ENCODE results near the gene HAUS1. TPM values are rescaled to one million over a fixed set of nuclear protein-coding genes. Genes with fewer than 3 reads are reported as not detected.

Gene HAUS1
- total RNA-seq, 4 donors from 2014 or later = 16.2 to 36.0 (median 33.6) TPM

GRCh38 chr18:46072376-46072867 is 31.8 kb upstream of the HAUS1 start:
- Histone ChIP-seq H3K4me1 (peaks cover 0 to 41% (median 9%) of the 10 kb centered on the region in 3 donors), H3K27ac (peak overlapping the region in 2 of 4 donors; percentile 38 to 75), H3K27me3 (no peaks in the 10 kb centered on the region), H3K36me3 (peaks cover 0 to under 1% of the 10 kb centered on the region in 2 donors), H3K4me3 (peak overlapping the region; percentile 42 to 88), H3K9me3 (no peaks in the 10 kb centered on the region)
- no peak for ATAC-seq
- TF ChIP-seq CTCF (IDR thresholded peaks at IDR 0.05) (no peak), POLR2A (IDR thresholded peaks at IDR 0.05) (no peak), POLR2AphosphoS5 (IDR thresholded peaks at IDR 0.05) (no peak), EP300 (IDR thresholded peaks at IDR 0.05) (no peak)
- 13 to 37% methylated on average over 3 to 13 of the region's 25 CpGs for WGBS, 2 donors (ENCODE audit: low coverage in 1 of 2)

GRCh38 chr18:46072959-46073358 is 31.2 kb upstream of the HAUS1 start:
- no peaks in the 10 kb centered on the region for H3K9me3 ChIP-seq
- no peak overlapping the region for H3K4me3 ChIP-seq
- no peak overlapping the region for H3K27ac ChIP-seq
- H3K4me1 ChIP-seq = peaks cover 0 to 45% (median 9%) of the 10 kb centered on the region in 3 donors
- H3K36me3 ChIP-seq = peaks cover 0 to 6% of the 10 kb centered on the region in 2 donors
- no peak for ATAC-seq
- no peaks in the 10 kb centered on the region for H3K27me3 ChIP-seq
- TF ChIP-seq EP300 (IDR thresholded peaks at IDR 0.05) (no peak), POLR2AphosphoS5 (IDR thresholded peaks at IDR 0.05) (no peak), CTCF (IDR thresholded peaks at IDR 0.05) (no peak), POLR2A (IDR thresholded peaks at IDR 0.05) (no peak)
- 100% methylated on average over 1 of the region's 3 CpGs; no CpG with 5 or more reads in 1 of the 2 donors for WGBS, 2 donors (ENCODE audit: low coverage in 1 of 2)

GRCh38 chr18:46073474-46074331 is 30.5 kb upstream of the HAUS1 start:
- Histone ChIP-seq H3K4me1 (peaks cover 0 to 45% (median 9%) of the 10 kb centered on the region in 3 donors), H3K27ac (no peak overlapping the region), H3K27me3 (no peaks in the 10 kb centered on the region), H3K9me3 (no peaks in the 10 kb centered on the region), H3K36me3 (peaks cover 0 to 13% of the 10 kb centered on the region in 2 donors), H3K4me3 (no peak overlapping the region)
- 19 to 26% methylated on average over 7 to 9 of the region's 9 CpGs for WGBS, 2 donors (ENCODE audit: low coverage in 1 of 2)
- peak; percentile 37 for ATAC-seq
- TF ChIP-seq CTCF (IDR thresholded peaks at IDR 0.05) (peak in 3 of 4 experiments; percentile 66 to 74 (median 66)), POLR2AphosphoS5 (IDR thresholded peaks at IDR 0.05) (no peak)

GRCh38 chr18:46079336-46079735 is 24.8 kb upstream of the HAUS1 start:
- no peak for ATAC-seq
- no peak overlapping the region for H3K4me3 ChIP-seq
- H3K27me3 ChIP-seq = no peaks in the 10 kb centered on the region
- H3K27ac ChIP-seq = peak overlapping the region in 1 of 4 donors; percentile 4
- H3K9me3 ChIP-seq = no peaks in the 10 kb centered on the region
- no peak for TF ChIP-seq POLR2AphosphoS5 (IDR thresholded peaks at IDR 0.05)
- TF ChIP-seq CTCF (IDR thresholded peaks at IDR 0.05) = no peak
- no peak for TF ChIP-seq EP300 (IDR thresholded peaks at IDR 0.05)
- TF ChIP-seq POLR2A (IDR thresholded peaks at IDR 0.05) = no peak
- peaks cover 2 to 68% of the 10 kb centered on the region in 2 donors for H3K36me3 ChIP-seq
- peaks cover 0 to 7% (median 0%) of the 10 kb centered on the region in 3 donors for H3K4me1 ChIP-seq

Data from gastroesophageal sphincter (tissue), 4 donors.